ENCODE results near the gene APLF.

Gene APLF

DNA sequence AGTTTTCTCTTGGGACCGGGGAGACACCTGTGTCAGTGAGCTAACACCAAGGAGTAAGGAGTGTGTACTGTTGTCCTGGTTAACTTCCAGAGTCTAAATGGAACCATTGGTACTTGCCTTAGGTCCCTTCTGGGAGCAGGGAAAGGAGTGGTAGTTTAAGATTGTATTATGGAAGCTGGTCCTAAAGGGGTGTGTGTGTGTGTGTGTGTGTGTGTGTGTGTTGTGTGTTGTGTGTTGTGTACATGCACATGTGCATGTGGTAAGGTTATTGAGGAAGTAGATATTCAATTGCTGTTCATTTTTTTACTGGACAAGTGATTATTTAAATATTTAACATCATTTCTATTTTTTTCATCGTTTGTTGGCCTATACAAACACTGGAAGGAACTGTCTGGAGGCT lies 1.4 kb downstream of the APLF start:
- Mint-ChIP-seq H3K36me3 (ENCODE audit: low read depth) (no peaks in the 10 kb centered on the region), H3K27me3 (ENCODE audit: low read depth) (no peaks in the 10 kb centered on the region), H3K4me3 (peak overlapping the region; percentile 96), H3K9me3 (no peaks in the 10 kb centered on the region), H3K4me1 (peaks cover 12% of the 10 kb centered on the region), H3K27ac (no peak overlapping the region)
- no peak for TF ChIP-seq CTCF (IDR thresholded peaks at IDR 0.05; ENCODE audit: unreplicated experiment in 3 of 3)

DNA sequence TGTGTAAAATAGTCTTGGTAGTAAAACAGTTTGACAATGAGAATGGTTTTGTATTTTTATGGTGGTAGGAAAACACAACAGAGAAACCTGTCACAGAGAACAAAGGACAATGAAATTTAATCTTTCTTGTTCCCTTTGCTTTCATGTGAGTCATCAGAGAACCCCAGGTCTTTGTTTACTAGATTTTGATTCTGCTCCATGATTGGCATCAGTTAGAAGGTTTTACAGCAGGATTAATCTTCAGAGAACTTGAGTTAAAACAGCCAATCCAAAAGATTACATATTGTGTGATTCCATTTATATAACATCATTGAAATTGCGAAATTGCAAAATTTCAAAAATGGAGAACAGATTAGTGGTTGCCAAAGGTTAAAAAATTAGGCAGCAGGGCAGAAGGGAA lies 2.5 kb downstream of the APLF start:
- no peak overlapping the region for H3K4me3 Mint-ChIP-seq
- TF ChIP-seq CTCF (IDR thresholded peaks at IDR 0.05; ENCODE audit: unreplicated experiment in 3 of 3): no peak
- no peaks in the 10 kb centered on the region for H3K27me3 Mint-ChIP-seq (ENCODE audit: low read depth)
- no peaks in the 10 kb centered on the region for H3K9me3 Mint-ChIP-seq
- H3K36me3 Mint-ChIP-seq (ENCODE audit: low read depth): no peaks in the 10 kb centered on the region
- no peak overlapping the region for H3K27ac Mint-ChIP-seq
- peaks cover 12% of the 10 kb centered on the region for H3K4me1 Mint-ChIP-seq

DNA sequence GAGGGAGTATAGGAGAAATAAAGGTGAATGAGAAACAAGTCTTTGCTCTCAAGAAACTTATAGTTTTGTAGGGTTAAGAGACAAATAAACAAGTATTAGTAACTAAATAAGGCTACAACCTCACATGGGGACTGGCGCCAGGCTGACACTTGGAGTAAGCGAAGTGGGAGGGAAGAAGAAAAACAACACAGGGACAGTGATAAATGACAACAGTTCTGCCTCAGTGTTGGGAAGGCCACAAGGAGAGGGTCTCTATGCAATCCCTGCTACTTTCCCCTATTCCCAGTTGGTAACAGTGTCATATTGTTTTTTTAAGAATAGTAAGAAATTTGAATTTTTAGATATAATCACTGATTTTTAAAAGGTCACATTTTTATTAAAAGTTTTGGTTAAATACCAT lies 4.0 kb downstream of the APLF start:
- TF ChIP-seq CTCF (IDR thresholded peaks at IDR 0.05; ENCODE audit: unreplicated experiment in 3 of 3): no peak
- H3K36me3 Mint-ChIP-seq (ENCODE audit: low read depth): no peaks in the 10 kb centered on the region
- no peak overlapping the region for H3K27ac Mint-ChIP-seq
- no peak overlapping the region for H3K4me3 Mint-ChIP-seq
- H3K9me3 Mint-ChIP-seq: no peaks in the 10 kb centered on the region
- no peaks in the 10 kb centered on the region for H3K27me3 Mint-ChIP-seq (ENCODE audit: low read depth)
- peaks cover 5% of the 10 kb centered on the region for H3K4me1 Mint-ChIP-seq

- H3K36me3 Mint-ChIP-seq (ENCODE audit: low read depth): no peaks in the 10 kb centered on the region
- H3K9me3 Mint-ChIP-seq: no peaks in the 10 kb centered on the region
- no peaks in the 10 kb centered on the region for H3K27me3 Mint-ChIP-seq (ENCODE audit: low read depth)
These were observed 5.5 kb downstream of the APLF start for GRCh38 chr2:68472796-68473414.

GRCh38 chr2:68475110-68475509 lies 7.7 kb downstream of the APLF start:
- TF ChIP-seq CTCF (IDR thresholded peaks at IDR 0.05; ENCODE audit: unreplicated experiment in 3 of 3): no peak
- Mint-ChIP-seq H3K9me3 (no peaks in the 10 kb centered on the region), H3K4me3 (no peak overlapping the region), H3K27me3 (ENCODE audit: low read depth) (no peaks in the 10 kb centered on the region), H3K36me3 (ENCODE audit: low read depth) (no peaks in the 10 kb centered on the region), H3K27ac (no peak overlapping the region), H3K4me1 (no peaks in the 10 kb centered on the region)

More at GRCh38 chr2:68472796-68473414, 5.5 kb downstream of the APLF start:
- Mint-ChIP-seq H3K27ac (no peak overlapping the region), H3K4me1 (no peaks in the 10 kb centered on the region), H3K4me3 (no peak overlapping the region)
- TF ChIP-seq CTCF (IDR thresholded peaks at IDR 0.05; ENCODE audit: unreplicated experiment in 3 of 3): no peak

DNA sequence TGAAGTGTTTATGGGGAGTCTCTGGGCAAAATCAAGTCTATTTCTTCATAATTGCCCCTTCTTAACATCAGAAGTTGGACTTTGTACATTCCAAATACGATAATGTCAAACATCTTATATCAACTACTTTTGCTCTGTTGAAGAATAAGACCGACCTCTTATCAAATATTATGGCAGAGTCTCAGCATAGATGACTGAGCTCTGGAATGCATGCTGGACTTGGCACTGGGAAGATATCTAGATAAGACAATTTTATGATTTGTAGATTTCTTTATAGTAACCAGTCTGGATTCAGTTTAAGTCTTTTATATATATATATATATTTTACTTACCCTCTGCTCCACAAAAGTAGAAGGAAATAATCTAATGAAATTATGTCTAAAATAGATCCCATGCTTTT lies 8.2 kb downstream of the APLF start:
- Mint-ChIP-seq H3K4me3 (no peak overlapping the region), H3K27me3 (ENCODE audit: low read depth) (no peaks in the 10 kb centered on the region), H3K36me3 (ENCODE audit: low read depth) (no peaks in the 10 kb centered on the region), H3K4me1 (no peaks in the 10 kb centered on the region), H3K27ac (no peak overlapping the region), H3K9me3 (no peaks in the 10 kb centered on the region)
- no peak for TF ChIP-seq CTCF (IDR thresholded peaks at IDR 0.05; ENCODE audit: unreplicated experiment in 3 of 3)

Measured in nephron (organoid).